NAMALWA (cell line): ENCODE data around the gene TPST2.
"Not testable (repeated sequence)": the region's sequence is repeated elsewhere in the genome, so short reads cannot be mapped to it uniquely, and the experiment has no call there.

ENCODE experiments used
- DNase-seq: peaks from one replicate; pipeline ENCODE4 v3.0.0-alpha.2; 2015; ENCODE audit warnings: low spot score

Gene TPST2

DNA sequence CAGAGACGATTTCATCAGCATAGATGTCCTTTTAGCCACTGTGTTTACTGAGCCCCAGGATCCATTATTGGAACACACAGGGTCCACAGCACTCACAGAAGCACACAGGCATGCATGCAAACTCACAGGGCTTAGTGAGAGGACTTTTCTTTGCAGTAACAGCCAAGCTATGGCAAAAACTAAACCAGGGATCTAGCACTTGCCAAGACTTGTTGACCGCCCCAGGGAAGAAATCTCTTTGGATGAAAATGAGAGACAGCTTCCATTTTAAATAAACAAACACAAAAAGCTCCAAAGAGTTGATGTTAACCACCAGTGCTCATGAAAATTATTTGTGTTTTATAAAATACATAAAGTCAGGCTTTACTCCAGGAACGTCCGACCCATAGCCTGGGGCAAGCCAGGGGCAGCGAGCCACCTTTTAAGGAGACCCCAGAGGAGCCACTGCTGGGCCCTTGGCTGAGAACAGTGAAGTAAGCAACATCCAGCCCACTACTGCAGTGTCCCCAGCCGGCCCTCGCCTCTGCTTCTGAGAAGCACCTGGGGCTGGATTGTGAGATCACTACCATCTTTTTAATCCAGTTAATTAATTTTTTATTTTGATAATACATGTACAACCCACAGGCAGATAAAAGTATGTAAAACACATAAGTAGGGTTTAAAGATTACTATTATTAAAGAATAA, 55.6 kb downstream of the TPST2 start:
- peak; percentile 65 for DNase-seq

- DNase-seq = no peak
Measured at GRCh38 chr22:26529345-26529744, 60.6 kb downstream of the TPST2 start.

DNA sequence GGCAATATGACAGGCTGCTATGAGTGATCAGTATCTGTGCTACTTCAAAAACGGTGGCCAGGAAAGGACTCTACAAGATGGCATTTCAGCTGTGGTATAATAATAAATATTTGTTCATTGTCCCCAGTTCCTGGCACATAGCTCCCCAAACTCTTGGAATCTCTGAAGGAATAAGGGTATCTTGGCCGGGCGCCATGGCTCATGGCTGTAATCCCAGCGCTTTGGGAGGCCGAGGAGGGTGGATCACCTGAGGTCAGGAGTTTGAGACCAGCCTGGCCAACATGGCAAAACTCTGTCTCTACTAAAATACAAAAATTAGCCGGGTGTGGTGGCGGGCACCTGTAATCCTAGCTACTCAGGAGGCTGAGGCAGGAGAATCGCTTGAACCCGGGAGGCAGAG, 61.4 kb downstream of the TPST2 start:
- DNase-seq = not testable (repeated sequence)

DNA sequence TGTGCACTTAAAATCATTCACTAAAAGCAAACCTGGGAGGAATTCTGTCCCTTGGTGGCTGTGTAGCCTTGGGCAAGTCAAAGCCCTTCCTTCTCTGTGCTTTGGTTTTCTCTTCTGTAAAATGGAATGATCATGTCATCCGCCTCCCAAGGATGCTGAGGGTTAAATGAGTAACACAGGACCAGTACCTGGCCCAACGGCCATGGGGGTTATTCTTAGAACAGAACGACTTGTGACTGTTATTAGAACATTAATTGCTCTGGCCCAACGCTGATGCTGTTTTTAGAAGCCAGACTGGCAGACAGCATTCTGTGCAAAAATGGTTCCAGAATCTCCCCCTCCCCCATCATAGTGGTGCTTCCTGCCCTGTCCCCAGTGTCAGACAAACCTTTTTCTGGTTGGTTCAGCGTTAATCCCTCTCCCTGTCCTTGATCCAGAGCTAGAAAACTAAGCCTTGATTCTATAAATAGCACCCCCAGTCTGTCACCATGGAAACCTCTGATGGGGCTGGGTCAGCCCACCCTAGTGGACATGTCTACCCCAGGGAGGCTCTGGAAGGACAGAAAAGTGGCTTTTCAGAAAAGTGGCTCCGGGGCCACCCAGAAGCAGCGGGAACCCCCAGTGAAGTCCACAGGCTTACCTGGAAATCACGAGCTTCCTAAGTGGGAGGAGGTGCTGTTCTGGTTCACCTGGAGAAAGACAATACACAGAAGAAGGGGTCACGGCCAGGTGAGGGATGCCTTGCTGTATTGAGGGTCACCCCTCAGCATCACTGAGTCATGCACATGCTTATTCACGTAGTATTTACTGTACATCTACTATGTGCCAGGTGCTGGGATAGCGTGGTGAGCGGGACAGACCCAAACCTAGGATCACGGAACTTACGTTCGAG, 62.1 kb downstream of the TPST2 start:
- no peak for DNase-seq

DNA sequence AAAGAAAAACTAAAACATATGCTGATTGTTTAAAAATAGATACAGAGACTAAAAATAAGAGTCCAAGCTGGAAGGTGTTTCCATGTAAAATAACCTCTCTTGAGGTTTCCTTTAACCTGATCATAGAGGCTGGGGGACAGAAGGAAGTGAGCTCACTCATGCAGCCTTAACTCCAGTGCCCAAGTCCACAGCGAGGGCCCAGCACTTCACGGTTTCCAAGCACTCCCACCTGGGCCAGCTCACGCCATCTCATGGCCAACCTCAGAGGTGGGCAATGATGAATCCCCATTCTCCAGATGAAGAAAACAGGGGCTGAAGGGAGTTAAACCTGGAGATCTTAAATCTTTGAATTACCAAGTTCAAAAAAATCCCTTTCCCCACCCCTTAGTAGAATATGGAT, 62.8 kb downstream of the TPST2 start:
- DNase-seq = no peak

- DNase-seq = no peak
Measured at GRCh38 chr22:26525946-26526564, 63.9 kb downstream of the TPST2 start.

DNA sequence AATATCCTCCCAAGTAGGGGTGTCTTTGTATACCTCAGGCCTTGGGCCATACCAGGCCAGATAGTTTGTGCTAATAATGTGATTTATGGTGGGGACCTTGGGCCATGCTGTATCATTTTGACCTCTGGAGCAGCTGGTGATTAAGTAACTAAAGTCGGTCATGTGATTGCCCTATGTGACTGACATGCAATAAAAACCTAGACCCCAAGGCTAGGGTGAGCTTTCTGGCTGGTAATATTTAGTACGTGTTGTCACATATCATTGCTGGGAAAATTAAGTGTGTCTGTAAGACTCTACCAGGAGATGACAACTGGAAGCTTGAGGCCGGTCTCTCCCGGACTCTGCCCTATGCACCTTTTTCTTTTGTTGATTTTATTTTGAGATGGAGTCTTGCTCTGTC, 65.1 kb downstream of the TPST2 start:
- no peak for DNase-seq

DNA sequence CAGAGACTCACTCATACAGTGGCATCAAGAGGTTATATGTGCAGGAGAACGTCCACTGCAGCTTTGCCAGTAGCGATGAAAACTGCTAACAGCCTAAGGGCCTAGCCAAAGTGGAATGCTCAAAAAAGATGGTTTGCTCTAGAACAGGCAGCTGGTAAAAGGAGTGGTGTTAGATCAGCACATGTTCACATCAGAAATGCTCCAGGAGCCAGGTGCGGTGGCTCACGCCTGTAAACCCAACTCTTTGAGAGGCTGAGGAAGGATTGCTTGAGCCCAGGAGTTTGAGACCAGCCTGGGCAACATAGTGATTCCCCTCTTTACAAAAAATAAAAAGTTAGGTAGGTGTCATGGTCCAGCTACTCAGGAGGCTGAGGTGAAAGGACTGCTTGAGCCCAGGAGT, 67.3 kb downstream of the TPST2 start:
- no peak for DNase-seq

DNA sequence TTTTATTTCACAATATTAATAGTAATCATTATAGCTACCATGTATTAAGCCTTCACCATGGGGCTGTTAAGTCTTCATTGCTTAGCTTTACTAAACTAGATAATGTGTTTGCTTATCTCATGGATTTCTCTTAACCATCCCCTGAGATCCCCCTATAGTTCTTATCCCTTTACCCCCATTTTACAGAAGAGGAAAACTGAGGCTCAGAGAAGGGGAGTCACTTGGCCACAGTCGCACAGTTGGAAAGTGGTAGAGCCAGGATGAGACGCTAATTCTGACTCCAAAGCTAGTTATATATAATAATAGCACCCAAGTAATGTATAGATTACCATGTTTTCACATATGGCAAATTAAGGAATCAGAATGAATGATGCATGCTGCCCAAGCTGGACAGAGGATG, 67.9 kb downstream of the TPST2 start:
- DNase-seq = no peak

GRCh38 chr22:26517429-26517828, 72.5 kb downstream of the TPST2 start:
- no peak for DNase-seq

GRCh38 chr22:26516503-26516902, 73.4 kb downstream of the TPST2 start:
- DNase-seq = peak; percentile 25

DNA sequence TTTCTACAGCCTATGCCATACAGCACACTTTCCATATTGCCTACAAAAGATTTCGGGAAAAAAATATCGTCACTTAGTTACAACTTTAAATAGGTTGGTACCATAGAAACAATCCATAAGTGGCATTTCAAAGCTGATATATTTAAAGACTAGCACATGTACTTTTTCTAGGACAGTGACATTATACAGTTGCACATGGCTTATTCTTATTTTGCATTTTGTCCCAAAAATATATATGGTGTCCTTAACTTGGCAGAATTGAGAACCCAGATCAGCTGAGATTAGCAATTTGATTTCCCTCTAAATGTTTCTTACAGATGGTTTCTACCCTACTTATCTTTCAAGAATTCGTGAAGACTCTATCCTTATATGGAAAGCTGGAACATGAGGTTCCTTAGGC, 74.0 kb downstream of the TPST2 start:
- no peak for DNase-seq

- no peak for DNase-seq
Measured at GRCh38 chr22:26514419-26515161, 75.3 kb downstream of the TPST2 start.

DNA sequence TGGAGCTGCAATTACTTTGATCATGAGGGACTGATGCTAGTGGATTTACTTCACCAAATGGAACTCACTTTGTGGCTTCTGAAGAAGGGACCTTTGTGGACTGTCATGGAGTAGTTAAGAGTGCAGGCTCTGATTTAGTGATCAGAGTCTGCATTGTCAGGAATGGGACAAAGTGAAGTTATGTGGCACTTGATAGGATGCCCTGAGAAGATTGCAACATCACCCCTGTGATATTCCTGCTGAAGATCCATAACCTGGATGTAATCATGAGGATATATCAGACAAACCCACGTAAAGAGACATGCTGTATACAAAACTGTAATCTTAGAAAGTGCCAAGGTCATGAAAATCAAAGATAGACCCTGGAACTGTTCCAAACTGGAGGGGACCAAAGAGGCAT, 76.1 kb downstream of the TPST2 start:
- DNase-seq = no peak

- DNase-seq = peak; percentile 93
Measured at GRCh38 chr22:26512149-26512793, 77.7 kb downstream of the TPST2 start, which contains the start of gene TFIP11. TSS of gene TFIP11 (minus strand) at chr22:26512473. CDS start at chr22:26510272, 2,201 bp downstream.

- no peak for DNase-seq
Measured at GRCh38 chr22:26508148-26508547, 81.8 kb downstream of the TPST2 start.

GRCh38 chr22:26503758-26504157, 86.2 kb downstream of the TPST2 start:
- no peak for DNase-seq

DNA sequence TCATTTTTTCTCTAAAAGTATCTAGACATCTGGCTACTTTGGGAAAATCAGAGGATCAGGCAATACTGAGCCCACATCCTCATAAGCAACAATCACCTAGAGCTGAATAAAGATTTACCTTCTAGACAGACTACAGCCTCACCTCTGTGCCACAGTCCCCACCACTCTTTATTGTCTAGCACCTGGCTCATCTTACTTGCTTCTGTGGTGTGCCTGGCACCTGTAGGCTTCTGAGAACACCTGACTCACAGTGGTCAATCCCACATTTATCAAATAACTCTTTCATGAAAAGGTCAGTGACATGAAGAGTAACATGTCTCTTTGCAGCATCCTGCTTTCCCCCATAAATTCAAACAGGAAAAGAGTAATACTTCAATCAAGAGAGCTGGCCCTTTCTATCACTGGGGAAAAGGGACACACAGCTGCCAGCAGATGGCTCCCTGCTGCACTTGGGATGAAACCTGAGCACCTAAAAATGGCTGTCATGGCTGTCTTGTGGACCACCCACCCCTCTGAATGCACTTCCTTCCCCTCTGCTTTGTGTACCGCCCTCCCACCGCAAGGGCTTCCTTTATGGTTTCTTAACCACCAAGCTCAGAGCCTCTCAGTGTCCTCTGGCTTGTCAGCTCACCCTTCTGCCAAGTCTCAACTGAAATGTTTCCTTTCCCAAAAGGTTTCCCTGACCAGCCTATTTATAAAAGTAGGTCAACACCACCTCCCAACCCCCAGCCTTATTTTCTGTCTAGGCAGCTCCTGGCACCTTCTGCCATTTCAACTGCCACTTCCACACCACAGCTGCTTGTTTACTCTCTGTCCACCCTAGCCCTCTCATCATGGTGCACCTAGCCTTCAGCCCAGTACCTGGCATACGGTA, 87.0 kb downstream of the TPST2 start:
- peak; percentile 90 for DNase-seq

DNA sequence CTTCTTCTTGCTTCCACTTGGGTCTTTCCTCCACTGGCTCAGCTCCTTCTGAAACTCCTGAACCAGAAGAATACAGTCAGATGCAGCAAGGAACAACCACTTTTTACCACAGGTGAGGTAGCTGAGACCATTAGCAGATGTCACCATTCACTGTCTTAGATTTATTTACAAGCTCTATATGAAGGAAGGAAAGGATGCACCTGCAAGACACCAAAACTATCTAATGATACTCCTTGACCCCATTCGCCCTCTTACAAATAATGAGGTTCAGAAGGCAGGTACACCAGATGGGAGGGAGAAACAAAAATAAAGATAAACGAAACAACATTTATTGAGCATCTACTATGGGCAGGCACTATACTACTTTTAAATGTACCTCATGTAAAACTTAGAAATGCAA, 87.9 kb downstream of the TPST2 start:
- DNase-seq = peak; percentile 62

DNA sequence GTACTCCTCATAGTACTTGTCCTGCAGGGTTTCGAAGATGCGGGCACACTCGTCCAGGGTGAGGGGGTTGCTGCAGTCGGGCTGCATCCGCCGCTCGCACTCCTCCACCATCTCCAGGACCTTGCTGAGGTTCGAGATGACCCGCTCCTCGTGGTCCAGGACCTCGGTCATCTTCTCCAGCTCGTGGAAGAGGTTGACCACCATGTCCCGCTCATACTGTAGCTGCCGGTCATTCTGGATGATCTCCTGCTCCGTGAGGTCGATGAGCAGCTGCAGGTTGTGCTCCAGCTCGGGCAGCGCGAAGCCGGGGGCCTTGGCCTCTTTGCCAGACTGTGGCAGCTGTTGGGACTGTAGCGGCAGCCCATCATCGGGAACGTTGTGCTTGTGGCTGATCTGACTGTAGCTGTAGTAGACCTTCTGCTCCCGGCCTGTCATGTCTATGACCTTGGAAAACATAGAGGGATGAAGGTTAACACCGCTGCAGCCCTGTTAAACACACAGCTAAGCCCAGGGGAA, 90.7 kb downstream of the TPST2 start:
- no peak for DNase-seq
